ENCODE data around the gene BIRC2.
"Not testable (repeated sequence)": the region's sequence is repeated elsewhere in the genome, so short reads cannot be mapped to it uniquely, and the experiment has no call there.

Gene BIRC2

GRCh38 chr11:102346748-102347461 is at the start of gene BIRC2:
Gene BIRC2, plus strand, starts transcription at chr11:102347214. Its CDS starts 2,641 bp downstream, at chr11:102349855.
- peak within 1 kb of the TSS; percentile 99 for H3K27ac Mint-ChIP-seq
- peak; percentile 61 for TF ChIP-seq CTCF (IDR thresholded peaks at IDR 0.05)
- peaks cover 42% of the 10 kb centered on the region for H3K4me1 Mint-ChIP-seq
- peaks cover 24% of the 10 kb centered on the region for H3K36me3 Mint-ChIP-seq (ENCODE audit: low read depth)
- H3K4me3 Mint-ChIP-seq: peak within 1 kb of the TSS; percentile 87
- H3K27me3 Mint-ChIP-seq (ENCODE audit: low read depth, poor library complexity): peaks cover 2% of the 10 kb centered on the region
- H3K9me3 Mint-ChIP-seq: no peaks in the 10 kb centered on the region
- DNase-seq: peak; percentile 98

- H3K4me1 Mint-ChIP-seq; DNase-seq; H3K27ac Mint-ChIP-seq; H3K4me3 Mint-ChIP-seq; H3K27me3 Mint-ChIP-seq (ENCODE audit: low read depth, poor library complexity): not testable (repeated sequence)
- Mint-ChIP-seq H3K36me3 (ENCODE audit: low read depth) (peaks cover 12% of the 10 kb centered on the region), H3K9me3 (peaks cover 51% of the 10 kb centered on the region)
Observed at GRCh38 chr11:102300837-102301236, 46.2 kb upstream of the BIRC2 start.

GRCh38 chr11:102302241-102302640 is 44.8 kb upstream of the BIRC2 start:
- H3K27me3 Mint-ChIP-seq (ENCODE audit: low read depth, poor library complexity): peaks cover 6% of the 10 kb centered on the region
- no peak for DNase-seq
- peaks cover 3% of the 10 kb centered on the region for H3K4me1 Mint-ChIP-seq
- TF ChIP-seq CTCF (IDR thresholded peaks at IDR 0.05): no peak
- H3K36me3 Mint-ChIP-seq (ENCODE audit: low read depth): peaks cover 12% of the 10 kb centered on the region
- no peak overlapping the region for H3K27ac Mint-ChIP-seq
- H3K4me3 Mint-ChIP-seq: no peak overlapping the region
- peaks cover 44% of the 10 kb centered on the region for H3K9me3 Mint-ChIP-seq

GRCh38 chr11:102304686-102305085 is 42.3 kb upstream of the BIRC2 start:
- Mint-ChIP-seq H3K36me3 (ENCODE audit: low read depth) (peaks cover 12% of the 10 kb centered on the region), H3K9me3 (peaks cover 23% of the 10 kb centered on the region), H3K27ac (no peak overlapping the region), H3K27me3 (ENCODE audit: low read depth, poor library complexity) (peaks cover 6% of the 10 kb centered on the region), H3K4me1 (peaks cover 5% of the 10 kb centered on the region), H3K4me3 (no peak overlapping the region)
- DNase-seq: no peak
- no peak for TF ChIP-seq CTCF (IDR thresholded peaks at IDR 0.05)

GRCh38 chr11:102305352-102306047 is 41.5 kb upstream of the BIRC2 start:
- DNase-seq: no peak
- Mint-ChIP-seq H3K9me3 (peaks cover 23% of the 10 kb centered on the region), H3K27me3 (ENCODE audit: low read depth, poor library complexity) (peaks cover 6% of the 10 kb centered on the region), H3K27ac (no peak overlapping the region), H3K36me3 (ENCODE audit: low read depth) (peaks cover 12% of the 10 kb centered on the region), H3K4me3 (no peak overlapping the region), H3K4me1 (peaks cover 5% of the 10 kb centered on the region)
- no peak for TF ChIP-seq CTCF (IDR thresholded peaks at IDR 0.05)

GRCh38 chr11:102306048-102306597 is 40.9 kb upstream of the BIRC2 start:
- peaks cover 23% of the 10 kb centered on the region for H3K9me3 Mint-ChIP-seq
- H3K4me1 Mint-ChIP-seq: peaks cover 5% of the 10 kb centered on the region
- no peak for DNase-seq
- peaks cover 12% of the 10 kb centered on the region for H3K36me3 Mint-ChIP-seq (ENCODE audit: low read depth)
- H3K4me3 Mint-ChIP-seq: no peak overlapping the region
- H3K27ac Mint-ChIP-seq: no peak overlapping the region
- no peak for TF ChIP-seq CTCF (IDR thresholded peaks at IDR 0.05)
- H3K27me3 Mint-ChIP-seq (ENCODE audit: low read depth, poor library complexity): peaks cover 6% of the 10 kb centered on the region
